Measurements from ENCODE around the gene CTSC. TPM values are rescaled to one million over a fixed set of nuclear protein-coding genes. Genes with fewer than 3 reads are reported as not detected.

CTSC gene
- total RNA-seq, 1 experiment from 2014 or later: 80.2 TPM

DNA sequence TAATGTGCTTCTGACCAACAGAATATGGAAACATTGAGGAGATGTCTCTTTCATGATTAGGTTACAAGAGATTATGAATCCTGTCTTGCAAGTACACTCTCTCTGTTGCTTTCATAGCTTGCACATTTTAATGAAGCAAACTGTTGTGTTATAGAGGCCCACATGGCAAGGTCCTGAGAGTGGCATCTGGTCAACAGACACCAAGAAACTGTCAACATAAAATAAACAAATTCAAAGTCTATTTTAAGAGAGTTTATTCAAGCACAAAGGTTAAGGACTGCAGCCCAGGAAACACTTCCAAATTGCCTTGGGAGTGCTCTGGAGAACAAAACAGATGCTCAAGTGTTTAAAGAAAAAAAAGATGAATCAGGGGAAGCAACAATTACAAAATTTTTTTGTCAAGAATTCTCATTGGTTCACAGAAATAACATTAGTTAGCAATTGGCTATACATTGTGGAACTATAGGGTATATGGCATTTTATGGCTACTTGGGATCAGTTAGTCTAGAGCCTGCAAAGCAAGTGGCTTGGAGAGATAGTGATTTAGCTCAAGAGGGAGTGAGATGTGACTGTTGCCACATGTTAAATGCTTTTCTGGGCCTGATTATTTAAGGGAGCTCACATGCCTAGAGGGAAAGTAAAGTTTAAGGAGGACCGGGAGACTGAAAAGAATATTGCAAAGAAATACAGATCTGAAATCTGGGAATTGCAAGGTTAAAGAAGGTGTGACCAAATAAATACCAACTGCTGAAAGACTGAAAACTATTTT, 54.6 kb downstream of the CTSC start:
- no peaks in the 10 kb centered on the region for H3K9me3 ChIP-seq (ENCODE audit: control insufficient read depth, insufficient read depth, low read depth, low read length)
- ATAC-seq (no peak), DNase-seq (ENCODE audit: low read depth, low spot score) (no peak)
- H3K4me1 ChIP-seq (ENCODE audit: control insufficient read depth, insufficient read depth, low read length): no peaks in the 10 kb centered on the region
- H3K4me3 ChIP-seq (ENCODE audit: low read depth in 2 of 2, low read length in 2 of 2): no peak overlapping the region
- in situ Hi-C loops (cut with HindIII; ENCODE audit: low pct_unique_long_range_greater_than_20kb, low sequenced_read_pairs): no loop called here
- no peaks in the 10 kb centered on the region for H3K27me3 ChIP-seq (ENCODE audit: control insufficient read depth, insufficient read depth, low read length)
- no TSS peak for BruUV-seq (replicated peaks)
- TF ChIP-seq SIN3A (IDR thresholded peaks at IDR 0.05; ENCODE audit: borderline replicate concordance, insufficient read depth, low read depth, low read length) (no peak), TCF7L2 (IDR thresholded peaks at IDR 0.05; ENCODE audit: low read depth, low read length) (no peak), POLR2AphosphoS5 (IDR thresholded peaks at IDR 0.05; ENCODE audit: low read depth, low read length) (no peak)
- TF ChIP-seq, protein P1, sequence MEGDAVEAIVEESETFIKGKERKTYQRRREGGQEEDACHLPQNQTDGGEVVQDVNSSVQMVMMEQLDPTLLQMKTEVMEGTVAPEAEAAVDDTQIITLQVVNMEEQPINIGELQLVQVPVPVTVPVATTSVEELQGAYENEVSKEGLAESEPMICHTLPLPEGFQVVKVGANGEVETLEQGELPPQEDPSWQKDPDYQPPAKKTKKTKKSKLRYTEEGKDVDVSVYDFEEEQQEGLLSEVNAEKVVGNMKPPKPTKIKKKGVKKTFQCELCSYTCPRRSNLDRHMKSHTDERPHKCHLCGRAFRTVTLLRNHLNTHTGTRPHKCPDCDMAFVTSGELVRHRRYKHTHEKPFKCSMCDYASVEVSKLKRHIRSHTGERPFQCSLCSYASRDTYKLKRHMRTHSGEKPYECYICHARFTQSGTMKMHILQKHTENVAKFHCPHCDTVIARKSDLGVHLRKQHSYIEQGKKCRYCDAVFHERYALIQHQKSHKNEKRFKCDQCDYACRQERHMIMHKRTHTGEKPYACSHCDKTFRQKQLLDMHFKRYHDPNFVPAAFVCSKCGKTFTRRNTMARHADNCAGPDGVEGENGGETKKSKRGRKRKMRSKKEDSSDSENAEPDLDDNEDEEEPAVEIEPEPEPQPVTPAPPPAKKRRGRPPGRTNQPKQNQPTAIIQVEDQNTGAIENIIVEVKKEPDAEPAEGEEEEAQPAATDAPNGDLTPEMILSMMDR (IDR thresholded peaks at IDR 0.05): no peak
- TF ChIP-seq, protein P2, sequence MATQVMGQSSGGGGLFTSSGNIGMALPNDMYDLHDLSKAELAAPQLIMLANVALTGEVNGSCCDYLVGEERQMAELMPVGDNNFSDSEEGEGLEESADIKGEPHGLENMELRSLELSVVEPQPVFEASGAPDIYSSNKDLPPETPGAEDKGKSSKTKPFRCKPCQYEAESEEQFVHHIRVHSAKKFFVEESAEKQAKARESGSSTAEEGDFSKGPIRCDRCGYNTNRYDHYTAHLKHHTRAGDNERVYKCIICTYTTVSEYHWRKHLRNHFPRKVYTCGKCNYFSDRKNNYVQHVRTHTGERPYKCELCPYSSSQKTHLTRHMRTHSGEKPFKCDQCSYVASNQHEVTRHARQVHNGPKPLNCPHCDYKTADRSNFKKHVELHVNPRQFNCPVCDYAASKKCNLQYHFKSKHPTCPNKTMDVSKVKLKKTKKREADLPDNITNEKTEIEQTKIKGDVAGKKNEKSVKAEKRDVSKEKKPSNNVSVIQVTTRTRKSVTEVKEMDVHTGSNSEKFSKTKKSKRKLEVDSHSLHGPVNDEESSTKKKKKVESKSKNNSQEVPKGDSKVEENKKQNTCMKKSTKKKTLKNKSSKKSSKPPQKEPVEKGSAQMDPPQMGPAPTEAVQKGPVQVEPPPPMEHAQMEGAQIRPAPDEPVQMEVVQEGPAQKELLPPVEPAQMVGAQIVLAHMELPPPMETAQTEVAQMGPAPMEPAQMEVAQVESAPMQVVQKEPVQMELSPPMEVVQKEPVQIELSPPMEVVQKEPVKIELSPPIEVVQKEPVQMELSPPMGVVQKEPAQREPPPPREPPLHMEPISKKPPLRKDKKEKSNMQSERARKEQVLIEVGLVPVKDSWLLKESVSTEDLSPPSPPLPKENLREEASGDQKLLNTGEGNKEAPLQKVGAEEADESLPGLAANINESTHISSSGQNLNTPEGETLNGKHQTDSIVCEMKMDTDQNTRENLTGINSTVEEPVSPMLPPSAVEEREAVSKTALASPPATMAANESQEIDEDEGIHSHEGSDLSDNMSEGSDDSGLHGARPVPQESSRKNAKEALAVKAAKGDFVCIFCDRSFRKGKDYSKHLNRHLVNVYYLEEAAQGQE (IDR thresholded peaks at IDR 0.05; ENCODE audit: insufficient read depth in 1 of 2, low read depth in 2 of 2, low read length in 1 of 2): no peak
- H3K27ac ChIP-seq (ENCODE audit: low read length): no peak overlapping the region
- H3K36me3 ChIP-seq (ENCODE audit: control insufficient read depth, insufficient read depth, low read length): no peaks in the 10 kb centered on the region
- ChIA-PET CTCF (no interaction called here), POLR2A (no interaction called here)
- intact Hi-C loops (cut with micrococcal nuclease; ENCODE audit: unreplicated experiment): no loop called here

DNA sequence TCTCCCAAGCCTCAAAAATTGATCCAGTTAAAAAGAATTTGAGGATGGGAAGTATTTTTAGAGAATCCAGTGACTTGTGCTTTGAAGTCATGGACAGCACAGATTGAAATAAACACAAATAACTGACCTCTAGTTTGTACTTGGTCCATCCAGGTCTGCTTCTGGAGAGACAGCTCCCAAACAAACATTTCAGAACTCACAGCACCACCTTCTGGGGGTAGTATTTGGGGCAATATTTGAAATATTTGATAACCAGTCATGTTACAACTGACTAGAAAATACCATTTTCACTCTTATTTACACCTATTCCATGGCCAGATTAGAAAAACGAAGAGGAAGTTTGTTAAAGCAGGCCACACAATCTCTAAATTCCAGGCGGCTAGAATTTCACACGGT, 56.2 kb downstream of the CTSC start:
- Histone ChIP-seq H3K27ac (ENCODE audit: low read length) (no peak overlapping the region), H3K4me3 (ENCODE audit: low read depth in 2 of 2, low read length in 2 of 2) (no peak overlapping the region), H3K27me3 (ENCODE audit: control insufficient read depth, insufficient read depth, low read length) (no peaks in the 10 kb centered on the region), H3K36me3 (ENCODE audit: control insufficient read depth, insufficient read depth, low read length) (no peaks in the 10 kb centered on the region), H3K4me1 (ENCODE audit: control insufficient read depth, insufficient read depth, low read length) (no peaks in the 10 kb centered on the region), H3K9me3 (ENCODE audit: control insufficient read depth, insufficient read depth, low read depth, low read length) (no peaks in the 10 kb centered on the region)
- DNase-seq (ENCODE audit: low read depth, low spot score): no peak
- TF ChIP-seq, protein P2 (IDR thresholded peaks at IDR 0.05; ENCODE audit: insufficient read depth in 1 of 2, low read depth in 2 of 2, low read length in 1 of 2): no peak
- TF ChIP-seq TCF7L2 (IDR thresholded peaks at IDR 0.05; ENCODE audit: low read depth, low read length): no peak
- TF ChIP-seq, protein P1 (IDR thresholded peaks at IDR 0.05): no peak
- no peak for TF ChIP-seq POLR2AphosphoS5 (IDR thresholded peaks at IDR 0.05; ENCODE audit: low read depth, low read length)
- TF ChIP-seq SIN3A (IDR thresholded peaks at IDR 0.05; ENCODE audit: borderline replicate concordance, insufficient read depth, low read depth, low read length): no peak
- in situ Hi-C loops (cut with HindIII; ENCODE audit: low pct_unique_long_range_greater_than_20kb, low sequenced_read_pairs): no loop called here
- POLR2A ChIA-PET: no interaction called here
- BruUV-seq (replicated peaks): no TSS peak
- CTCF ChIA-PET: no interaction called here
- intact Hi-C loops (cut with micrococcal nuclease; ENCODE audit: unreplicated experiment): no loop called here
- ATAC-seq: no peak
